IPS-NIHi7 (cell line): ENCODE data around the gene SERPINF2.
"Not testable (repeated sequence)": the region's sequence is repeated elsewhere in the genome, so short reads cannot be mapped to it uniquely, and the experiment has no call there.

Source experiments
- DNase-seq: peaks from one replicate; pipeline ENCODE4 v3.0.0; 2012; ENCODE audit warnings: mixed read lengths; ENCODE audit errors: extremely low spot score

Gene SERPINF2

DNA sequence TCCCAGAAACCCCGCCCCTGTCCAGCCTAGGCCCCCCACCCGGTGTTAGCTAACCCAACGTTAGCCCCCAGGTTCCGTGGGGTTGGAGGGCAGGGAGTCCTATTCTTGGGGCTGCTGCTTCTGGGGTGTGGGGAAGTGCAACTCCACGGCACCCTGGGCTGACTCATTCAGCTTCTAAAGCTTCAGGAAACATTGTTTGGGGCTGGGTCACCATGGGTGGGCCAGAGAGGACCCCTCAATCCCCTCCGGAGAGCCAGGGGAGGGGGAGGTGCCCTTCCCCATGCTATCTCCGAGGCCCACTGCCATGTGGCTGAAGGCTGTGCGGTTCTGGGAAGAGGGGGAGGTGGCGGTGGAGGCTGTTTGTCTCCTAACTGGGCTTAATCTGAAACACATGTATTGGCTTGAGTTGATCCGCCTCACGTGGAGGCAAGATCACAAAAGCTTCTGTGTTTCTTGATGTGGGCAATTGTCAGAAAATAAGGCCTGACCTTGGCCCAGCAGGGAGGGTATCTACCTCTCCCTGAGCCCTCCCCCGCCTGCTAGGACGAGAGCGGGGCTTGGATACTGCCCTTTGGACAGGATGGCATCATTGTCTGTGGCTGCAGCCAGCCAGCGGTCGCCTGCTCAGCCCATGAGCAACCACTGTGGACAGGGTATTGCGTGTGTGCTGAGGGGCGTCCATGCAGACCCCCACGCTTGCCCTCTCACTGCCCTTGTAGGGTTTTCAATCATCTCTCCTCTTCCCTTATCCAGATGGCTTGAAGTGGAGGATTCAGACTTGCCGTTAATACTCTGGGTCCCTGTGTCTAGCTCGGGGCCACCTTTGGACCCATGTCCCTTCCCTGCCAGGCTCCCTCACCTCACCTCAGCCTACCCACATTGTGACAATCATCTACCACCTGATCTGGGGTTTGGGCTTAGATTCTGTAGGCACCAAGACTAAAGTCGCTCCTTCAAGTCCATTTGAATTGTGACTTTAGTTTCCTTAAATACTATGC, 20.5 kb downstream of the SERPINF2 start:
- no peak for DNase-seq

DNA sequence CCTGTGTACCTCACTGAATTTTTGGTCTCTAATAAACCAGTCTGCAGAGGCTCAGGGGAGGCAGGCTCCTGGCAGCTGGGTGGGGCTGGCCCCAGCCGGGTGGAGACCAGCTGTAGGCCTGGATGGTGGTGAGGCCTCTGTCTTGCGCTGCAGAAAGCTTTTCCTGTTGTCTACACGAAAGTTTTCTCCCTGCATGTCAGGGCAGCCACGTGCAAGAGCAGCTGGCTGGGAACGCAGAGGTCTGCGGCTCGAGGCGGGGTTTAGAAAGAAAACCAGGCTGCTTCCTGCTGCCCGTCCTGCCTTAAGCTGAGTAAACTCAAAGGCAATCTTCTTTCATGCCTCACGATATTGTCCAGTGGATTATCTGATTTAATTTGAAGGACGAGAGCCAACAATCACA, 21.6 kb downstream of the SERPINF2 start:
- DNase-seq, result no peak

DNA sequence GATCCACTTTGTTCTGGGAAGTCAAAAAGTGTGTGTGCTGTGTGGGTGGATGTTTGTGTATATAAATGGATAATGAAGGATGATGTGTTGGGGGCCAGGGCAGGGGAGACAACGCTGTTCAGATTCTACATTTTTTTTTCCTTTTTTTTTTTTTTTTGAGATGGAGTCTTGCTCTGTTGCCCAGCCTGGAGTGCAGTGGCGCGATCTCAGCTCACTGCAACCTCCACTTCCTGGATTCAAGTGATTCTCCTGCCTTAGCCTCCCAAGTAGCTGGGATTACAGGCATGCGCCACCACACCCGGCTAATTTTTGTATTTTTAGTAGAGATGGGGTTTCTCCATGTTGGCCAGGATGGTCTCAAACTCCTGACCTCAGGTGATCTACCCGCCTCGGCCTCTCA, 22.0 kb downstream of the SERPINF2 start:
- DNase-seq, result not testable (repeated sequence)

DNA sequence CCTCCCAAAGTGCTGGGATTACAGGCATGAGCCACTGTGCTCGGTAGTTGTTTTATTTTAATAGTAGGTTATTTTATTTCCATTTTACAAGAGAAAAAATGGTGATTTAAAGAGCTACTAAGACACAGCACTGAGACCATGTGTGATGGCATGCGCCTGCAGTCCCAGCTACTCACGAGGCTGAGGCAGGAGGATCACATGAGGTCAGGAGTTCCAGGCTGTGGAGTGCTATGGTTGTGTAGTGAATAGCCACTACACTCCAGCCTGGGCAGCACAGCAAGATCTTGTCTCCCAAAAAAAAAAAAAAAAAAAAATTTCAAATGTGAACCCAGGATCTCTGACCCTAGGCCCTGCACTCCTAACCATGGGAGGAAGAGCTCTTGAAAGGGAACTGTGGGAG, 22.9 kb downstream of the SERPINF2 start:
- no peak for DNase-seq

- DNase-seq, result no peak
Measured at GRCh38 chr17:1766382-1767135, 23.9 kb downstream of the SERPINF2 start.

DNA sequence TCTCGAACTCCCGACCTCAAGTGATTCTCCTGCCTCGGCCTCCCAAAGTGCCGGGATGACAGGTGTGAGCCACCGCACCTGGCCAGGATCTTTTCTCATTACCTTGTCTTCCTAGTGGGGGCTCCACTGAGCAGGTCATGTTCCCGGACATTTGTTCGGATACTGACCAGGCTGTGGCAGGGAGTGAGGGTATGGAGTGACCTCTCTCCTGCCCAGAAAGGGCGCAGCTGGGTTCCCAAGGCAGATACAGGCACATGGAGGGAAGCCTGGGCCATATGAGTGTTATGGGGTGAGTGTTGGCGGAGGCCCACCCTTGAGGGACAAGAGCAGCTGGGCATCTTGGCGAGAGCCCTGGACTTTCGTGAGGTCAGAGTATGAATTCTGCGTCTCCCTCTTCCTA, 24.7 kb downstream of the SERPINF2 start:
- DNase-seq, result no peak

DNA sequence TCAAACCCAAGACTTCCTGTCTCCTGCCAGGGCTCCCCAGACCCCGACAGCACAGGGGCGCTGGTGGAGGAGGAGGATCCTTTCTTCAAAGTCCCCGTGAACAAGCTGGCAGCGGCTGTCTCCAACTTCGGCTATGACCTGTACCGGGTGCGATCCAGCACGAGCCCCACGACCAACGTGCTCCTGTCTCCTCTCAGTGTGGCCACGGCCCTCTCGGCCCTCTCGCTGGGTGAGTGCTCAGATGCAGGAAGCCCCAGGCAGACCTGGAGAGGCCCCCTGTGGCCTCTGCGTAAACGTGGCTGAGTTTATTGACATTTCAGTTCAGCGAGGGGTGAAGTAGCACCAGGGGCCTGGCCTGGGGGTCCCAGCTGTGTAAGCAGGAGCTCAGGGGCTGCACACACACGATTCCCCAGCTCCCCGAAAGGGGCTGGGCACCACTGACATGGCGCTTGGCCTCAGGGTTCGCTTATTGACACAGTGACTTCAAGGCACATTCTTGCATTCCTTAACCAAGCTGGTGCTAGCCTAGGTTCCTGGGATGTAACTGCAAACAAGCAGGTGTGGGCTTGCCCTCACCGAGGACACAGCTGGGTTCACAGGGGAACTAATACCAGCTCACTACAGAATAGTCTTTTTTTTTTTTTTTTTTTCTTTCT, 27.3 kb downstream of the SERPINF2 start:
- peak; percentile 80 for DNase-seq

DNA sequence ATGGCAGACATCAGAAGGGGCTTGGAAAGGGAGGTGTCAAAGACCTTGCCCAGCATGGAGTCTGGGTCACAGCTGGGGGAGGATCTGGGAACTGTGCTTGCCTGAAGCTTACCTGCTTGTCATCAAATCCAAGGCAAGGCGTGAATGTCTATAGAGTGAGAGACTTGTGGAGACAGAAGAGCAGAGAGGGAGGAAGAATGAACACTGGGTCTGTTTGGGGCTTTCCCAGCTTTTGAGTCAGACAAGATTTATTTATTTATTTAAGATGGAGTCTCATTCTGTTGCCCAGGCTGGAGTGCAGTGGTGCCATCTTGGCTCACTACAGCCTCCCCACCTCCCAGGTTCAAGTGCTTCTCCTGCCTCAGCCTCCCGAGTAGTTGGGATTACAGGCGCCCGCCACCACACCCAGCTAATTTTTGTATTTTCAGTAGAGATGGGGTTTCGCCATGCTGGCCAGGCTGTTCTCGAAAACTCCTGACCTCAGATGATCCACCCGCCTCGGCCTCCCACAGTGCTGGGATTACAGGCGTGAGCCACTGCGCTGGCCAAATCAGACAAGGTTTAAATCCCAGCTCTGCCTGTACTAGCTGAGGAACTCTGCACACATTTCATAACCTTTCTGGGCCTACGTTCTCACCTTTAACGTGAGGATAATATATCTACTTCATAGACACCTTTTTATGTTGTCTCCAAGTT, 30.5 kb downstream of the SERPINF2 start:
- DNase-seq, result not testable (repeated sequence)

DNA sequence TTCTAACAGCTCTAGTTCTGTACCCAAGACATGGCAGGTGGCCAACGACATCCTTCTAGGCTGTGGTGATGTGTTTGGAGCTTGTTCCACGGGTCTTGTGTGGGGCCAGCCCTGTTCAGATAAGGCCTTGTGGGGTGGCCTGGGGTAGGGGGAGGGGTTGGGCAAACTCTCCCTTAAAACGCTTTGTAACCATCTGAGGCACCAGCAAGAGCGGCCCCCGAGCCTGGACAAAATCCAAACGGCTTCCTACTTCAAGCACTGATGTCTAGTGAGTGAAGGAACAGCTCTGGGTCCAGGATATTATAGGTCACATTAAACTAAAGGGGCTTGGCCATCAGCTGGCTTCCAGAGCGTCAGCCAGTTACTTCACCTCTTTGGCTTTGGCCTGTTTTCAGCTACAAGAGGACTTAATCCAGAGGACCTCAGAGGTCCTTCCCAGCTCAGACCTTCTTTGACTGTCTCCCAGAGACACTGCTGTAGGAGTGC, 31.1 kb downstream of the SERPINF2 start:
- DNase-seq, result no peak

DNA sequence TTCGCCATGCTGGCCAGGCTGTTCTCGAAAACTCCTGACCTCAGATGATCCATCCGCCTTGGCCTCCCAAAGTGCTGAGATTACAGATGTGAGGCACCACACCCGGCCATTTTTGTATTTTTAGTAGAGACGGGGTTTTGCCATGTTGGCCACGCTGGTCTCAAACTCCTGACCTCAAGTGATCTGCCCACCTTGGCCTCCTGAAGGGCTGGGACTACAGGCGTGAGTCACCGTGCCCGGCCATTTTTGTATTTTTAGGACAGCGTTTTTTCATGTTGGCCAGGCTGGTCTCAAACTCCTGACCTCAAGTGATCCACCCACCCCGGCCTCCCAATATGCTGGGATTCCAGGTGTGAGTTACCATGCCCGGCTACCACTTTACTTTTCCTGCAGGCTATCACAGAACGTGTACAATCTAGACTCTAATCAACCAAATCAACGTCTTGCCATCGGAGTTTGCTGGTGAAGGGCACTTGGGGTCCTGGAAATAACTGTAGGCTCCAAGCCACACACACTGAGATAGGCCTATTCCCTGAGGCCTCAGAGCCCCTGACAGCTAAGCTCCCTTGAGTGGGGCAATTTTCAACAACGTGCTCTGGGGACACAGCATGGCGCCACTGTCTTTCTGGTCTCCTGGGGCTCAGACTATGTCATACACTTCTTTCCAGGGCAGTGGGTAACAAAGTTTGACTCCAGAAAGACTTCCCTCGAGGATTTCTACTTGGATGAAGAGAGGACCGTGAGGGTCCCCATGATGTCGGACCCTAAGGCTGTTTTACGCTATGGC, 31.9 kb downstream of the SERPINF2 start:
- DNase-seq, result no peak

GRCh38 chr17:1776328-1776727, 33.7 kb downstream of the SERPINF2 start:
- no peak for DNase-seq

DNA sequence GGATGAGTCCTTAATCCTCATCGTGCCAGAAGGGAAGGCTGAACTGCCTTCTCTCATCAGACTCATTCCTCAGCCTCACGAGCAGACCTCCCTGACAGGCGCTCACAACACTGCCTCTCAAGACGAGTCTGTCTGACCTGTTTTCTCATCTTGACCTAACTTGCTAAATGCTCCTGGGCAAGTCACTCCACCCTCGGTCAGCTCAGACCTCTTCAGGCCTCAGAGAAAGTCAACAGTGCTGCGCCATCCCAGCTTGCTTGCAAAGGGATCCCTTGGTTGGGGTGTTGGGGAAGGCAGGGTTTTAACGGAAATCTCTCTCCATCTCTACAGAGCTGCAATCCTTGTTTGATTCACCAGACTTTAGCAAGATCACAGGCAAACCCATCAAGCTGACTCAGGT, 34.2 kb downstream of the SERPINF2 start:
- DNase-seq, result no peak

GRCh38 chr17:1779571-1780131, 37.0 kb downstream of the SERPINF2 start:
- no peak for DNase-seq

- no peak for DNase-seq
Measured at GRCh38 chr17:1782171-1782567, 39.5 kb downstream of the SERPINF2 start.

GRCh38 chr17:1783271-1783670, 40.6 kb downstream of the SERPINF2 start:
- no peak for DNase-seq

GRCh38 chr17:1783834-1784611, 41.4 kb downstream of the SERPINF2 start:
- peak; percentile 76 for DNase-seq

- no peak for DNase-seq
Measured at GRCh38 chr17:1785930-1786329, 43.3 kb downstream of the SERPINF2 start.

DNA sequence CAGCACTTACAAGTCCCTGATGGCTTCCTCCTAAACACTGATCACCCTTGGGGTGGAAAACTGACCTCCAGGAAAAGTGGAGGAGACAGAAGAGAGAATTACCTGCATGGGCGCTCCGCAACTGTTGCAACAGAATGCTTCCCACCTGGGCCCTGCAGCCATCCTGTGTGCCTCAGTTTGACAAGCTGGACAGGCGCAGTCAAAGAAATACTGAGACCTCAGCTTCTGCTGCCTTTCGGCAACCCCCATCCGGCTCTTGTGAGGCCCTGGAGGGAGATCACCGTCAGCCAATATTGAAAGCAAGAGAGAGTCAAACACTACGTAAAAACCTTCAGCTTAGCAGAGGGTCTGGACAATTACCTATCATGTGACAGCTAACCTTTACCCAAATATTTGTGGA, 44.0 kb downstream of the SERPINF2 start:
- no peak for DNase-seq

DNA sequence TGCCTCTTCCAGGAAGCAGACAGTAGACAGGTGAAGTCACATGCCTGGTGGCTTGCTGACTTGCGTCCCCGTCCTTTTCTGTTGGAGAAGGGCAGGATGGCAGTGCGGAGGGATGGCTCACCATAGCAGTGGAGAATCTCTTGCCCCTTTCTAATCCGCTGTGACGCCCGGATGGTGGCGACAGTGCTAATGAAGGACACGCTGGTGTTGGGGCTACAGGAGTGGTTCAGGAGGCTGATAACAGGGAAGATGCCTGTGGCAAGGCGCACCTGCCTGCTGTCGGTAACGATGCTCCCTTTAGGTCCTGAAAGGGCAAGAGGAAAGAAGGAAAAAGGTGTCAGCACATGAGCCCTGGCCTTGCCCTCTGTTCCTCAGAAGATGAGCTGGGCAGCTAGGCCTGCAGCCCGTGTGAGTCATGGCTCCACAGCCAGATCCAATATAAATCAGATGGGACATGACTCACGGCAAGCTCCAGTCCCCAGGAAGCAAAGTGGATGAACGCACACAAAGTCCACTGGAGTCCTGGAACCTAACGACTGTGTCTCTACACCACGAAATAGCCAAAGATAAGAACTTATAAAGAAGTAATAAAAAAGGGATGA, 44.7 kb downstream of the SERPINF2 start:
- DNase-seq, result no peak
